ENCODE measurements around the gene TNFRSF18.
"Not testable (repeated sequence)": the region's sequence is repeated elsewhere in the genome, so short reads cannot be mapped to it uniquely, and the experiment has no call there.

The TNFRSF18 gene

GRCh38 chr1:1204425-1204920 lies 1.9 kb downstream of the TNFRSF18 start:
- Mint-ChIP-seq H3K27me3 (peaks cover 2% of the 10 kb centered on the region), H3K9me3 (no peaks in the 10 kb centered on the region), H3K4me3 (peak overlapping the region; percentile 76), H3K27ac (no peak overlapping the region), H3K4me1 (peaks cover 33% of the 10 kb centered on the region), H3K36me3 (ENCODE audit: low read depth) (no peaks in the 10 kb centered on the region)
- DNase-seq: no peak
- no peak for ATAC-seq

DNA sequence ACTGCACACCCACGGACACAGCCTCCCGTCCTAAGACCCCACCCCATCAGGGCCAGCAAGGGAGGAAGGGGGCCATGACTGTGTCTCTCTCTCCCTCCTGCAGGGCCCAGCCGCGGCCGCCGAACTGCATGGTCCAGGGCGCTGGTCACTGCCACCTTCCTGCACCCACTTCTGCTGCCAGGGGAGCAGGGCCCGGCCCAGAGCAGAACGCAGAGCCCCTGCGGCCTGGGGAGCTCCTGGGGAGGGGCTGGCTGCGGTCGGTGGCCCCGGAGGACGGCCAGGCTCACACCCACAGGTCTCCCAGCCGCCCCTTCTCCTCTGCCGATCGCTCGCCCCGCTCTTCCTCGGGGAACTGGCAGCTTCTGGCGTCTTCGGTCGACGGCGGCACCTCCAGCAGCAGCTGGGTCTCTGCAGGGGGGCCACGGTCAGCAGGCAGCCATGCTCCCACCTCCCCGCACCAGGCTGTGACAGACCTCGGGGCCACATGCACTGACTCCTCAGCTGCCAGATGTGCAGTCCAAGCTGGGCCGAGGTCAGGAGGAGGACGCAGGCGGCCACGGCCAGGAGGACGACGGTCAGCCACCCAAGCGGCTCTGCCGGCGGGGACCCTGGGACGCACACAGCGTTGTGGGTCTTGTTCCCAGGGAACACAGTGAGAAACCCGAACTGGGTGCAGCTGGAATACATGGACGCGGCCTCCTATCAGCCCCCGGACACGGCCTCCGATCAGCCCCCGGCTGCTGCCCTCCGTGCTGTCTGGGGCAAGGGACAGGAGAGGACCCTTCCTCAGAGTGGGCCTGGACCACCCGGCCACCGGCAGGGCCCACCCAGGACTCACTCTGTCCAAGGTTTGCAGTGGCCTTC lies 2.6 kb downstream of the TNFRSF18 start:
- Mint-ChIP-seq H3K4me3 (no peak overlapping the region), H3K4me1 (peaks cover 28% of the 10 kb centered on the region), H3K36me3 (ENCODE audit: low read depth) (no peaks in the 10 kb centered on the region), H3K27ac (no peak overlapping the region), H3K9me3 (no peaks in the 10 kb centered on the region), H3K27me3 (peaks cover 2% of the 10 kb centered on the region)
- ATAC-seq (no peak), DNase-seq (no peak)

- no peak for ATAC-seq
- H3K27ac Mint-ChIP-seq: no peak overlapping the region
- no peaks in the 10 kb centered on the region for H3K9me3 Mint-ChIP-seq
- H3K4me1 Mint-ChIP-seq: peaks cover 22% of the 10 kb centered on the region
- no peak overlapping the region for H3K4me3 Mint-ChIP-seq
- H3K27me3 Mint-ChIP-seq: peaks cover 2% of the 10 kb centered on the region
- no peak for DNase-seq
- no peaks in the 10 kb centered on the region for H3K36me3 Mint-ChIP-seq (ENCODE audit: low read depth)
These were observed 3.4 kb downstream of the TNFRSF18 start for GRCh38 chr1:1202831-1203560.

DNA sequence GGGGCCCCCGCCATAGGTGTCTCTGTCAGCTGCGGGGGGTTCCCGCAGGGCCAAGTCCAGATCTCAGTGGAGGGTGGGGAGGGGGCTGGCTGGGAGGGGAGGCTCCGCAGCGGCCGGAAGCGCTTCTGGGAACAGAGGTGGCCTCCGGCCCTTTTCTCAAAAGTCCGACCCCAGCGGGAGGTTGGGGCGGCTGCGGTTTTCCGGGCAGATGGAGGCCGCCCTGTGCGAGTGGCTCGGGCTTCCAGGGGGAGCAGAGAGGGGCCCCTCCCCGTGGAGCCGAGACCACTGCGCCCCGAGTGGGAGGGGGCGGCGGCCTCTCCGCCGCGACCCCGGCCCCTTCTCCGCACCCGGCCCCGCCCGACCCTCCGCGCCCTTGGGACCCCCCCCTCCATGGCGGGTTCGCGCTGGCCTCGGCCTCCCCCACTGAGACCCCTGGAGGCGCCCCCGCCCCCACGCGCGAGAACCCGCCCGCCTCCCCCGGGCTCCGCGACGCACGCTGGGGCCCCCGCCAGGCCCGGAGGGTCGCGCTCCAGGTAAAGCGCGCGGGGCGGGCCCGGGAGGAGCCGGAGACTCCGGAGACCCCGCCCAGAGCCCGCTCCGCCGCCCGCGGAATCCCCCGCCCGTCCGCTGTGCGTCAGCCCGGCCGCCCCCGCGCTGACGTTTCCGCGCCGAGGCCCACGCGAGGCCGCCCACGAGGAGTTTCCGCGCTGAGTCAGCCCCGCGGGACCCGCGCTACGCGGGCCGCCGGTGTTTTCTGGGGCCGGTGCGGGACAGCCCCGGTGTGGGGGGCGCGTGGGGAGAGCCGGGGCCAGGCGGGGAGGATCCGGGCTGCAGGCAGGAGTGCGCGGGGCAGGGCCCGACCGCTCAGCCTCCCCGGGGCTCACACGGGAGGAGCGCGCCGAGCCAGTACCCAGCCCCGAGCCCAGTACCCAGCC lies 5.2 kb downstream of the TNFRSF18 start:
- peak; percentile 79 for ATAC-seq
- DNase-seq: peak; percentile 91
- Mint-ChIP-seq H3K27me3 (no peaks in the 10 kb centered on the region), H3K27ac (peak overlapping the region; percentile 76), H3K4me3 (peak overlapping the region; percentile 52), H3K4me1 (peaks cover 12% of the 10 kb centered on the region), H3K9me3 (no peaks in the 10 kb centered on the region), H3K36me3 (ENCODE audit: low read depth) (no peaks in the 10 kb centered on the region)

DNA sequence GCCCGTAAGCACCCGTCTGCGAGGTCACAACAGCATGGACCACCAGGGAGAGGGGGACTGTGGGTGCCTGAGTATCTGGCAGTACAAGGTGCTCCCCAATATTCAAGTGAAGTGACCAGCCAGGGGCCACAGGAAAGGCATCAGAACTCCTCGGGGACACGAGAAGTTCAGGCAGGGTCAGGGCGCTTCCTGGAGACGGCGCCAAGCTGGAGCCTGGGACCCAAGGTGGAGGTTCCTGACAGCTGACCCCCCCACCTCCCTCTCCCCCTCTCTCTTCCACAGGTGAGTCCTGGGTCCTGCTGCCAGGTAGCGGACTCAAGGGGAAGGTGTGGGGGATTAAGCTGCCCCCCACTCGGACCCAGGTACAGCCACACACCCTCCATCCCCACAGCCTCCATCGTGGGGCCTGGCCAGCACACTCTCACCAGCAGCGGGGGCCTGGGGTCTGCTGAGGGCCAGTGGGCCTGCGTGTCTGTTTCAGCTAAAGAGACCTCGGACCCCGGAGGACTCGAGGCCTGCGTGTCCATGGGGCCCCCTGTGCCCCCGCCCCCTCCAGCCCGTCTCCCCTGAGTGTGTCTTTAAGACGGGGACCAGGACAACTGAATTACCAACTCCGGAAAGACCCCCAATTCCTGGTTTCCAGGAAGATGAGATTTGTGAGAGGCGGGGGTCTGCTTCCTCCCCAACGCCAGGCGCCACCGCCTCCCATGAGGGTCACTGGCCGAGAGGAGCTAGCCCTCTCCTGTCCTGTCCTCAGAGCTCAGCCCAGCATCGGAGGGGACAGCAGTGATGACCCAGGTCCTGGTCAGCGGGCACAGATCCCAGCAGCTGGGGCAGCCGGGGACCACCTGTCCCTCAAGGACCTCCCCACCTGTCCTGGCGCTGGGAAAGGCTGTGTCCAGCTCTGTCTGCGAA lies 6.2 kb downstream of the TNFRSF18 start:
- ATAC-seq (no peak), DNase-seq (no peak)
- Mint-ChIP-seq H3K9me3 (no peaks in the 10 kb centered on the region), H3K4me1 (peaks cover 12% of the 10 kb centered on the region), H3K27ac (peak overlapping the region; percentile 76), H3K36me3 (ENCODE audit: low read depth) (no peaks in the 10 kb centered on the region), H3K27me3 (no peaks in the 10 kb centered on the region), H3K4me3 (peak overlapping the region; percentile 52)

DNA sequence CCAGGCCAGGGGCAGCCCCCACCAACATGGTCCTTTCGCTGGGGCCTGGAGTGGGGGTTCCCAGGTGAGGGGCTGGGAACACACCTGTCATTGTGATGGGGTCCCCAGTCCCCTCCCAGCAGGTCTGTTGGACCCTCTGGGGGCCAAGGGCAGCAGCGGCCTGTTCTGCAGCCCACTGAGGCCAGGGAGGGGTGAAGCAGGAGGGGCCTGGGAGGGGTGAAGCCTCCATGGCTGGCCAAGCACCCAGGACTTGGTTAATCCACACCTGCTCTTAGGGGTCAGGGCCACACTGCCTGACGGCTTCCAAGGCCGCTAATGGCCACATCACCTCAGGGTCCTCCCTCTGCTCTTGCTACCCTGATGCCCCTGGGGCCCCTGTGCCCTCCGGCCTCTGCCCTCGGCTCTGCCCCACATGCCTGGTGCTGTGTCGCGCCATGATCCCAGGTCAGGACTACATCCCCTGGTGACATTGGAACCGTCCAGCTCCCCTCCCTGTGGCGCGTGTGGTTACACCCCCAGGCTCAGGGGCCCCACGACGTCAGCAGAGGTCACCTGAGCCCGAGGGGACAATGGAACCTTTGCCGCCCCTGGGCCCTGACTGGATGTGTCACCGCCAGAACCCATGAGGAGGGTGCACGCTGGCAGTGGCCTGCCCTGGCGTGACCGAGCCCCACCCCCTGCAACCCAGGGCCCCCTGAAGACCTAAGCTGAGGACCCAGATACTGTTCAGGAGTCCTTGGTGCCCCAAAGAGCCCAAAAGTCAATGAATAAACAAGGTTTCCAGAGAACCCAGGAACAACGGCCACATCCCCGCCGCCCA lies 7.0 kb downstream of the TNFRSF18 start:
- Mint-ChIP-seq H3K36me3 (ENCODE audit: low read depth) (no peaks in the 10 kb centered on the region), H3K27me3 (no peaks in the 10 kb centered on the region), H3K4me1 (peaks cover 12% of the 10 kb centered on the region), H3K9me3 (peaks cover 4% of the 10 kb centered on the region), H3K4me3 (peak overlapping the region; percentile 48), H3K27ac (peak overlapping the region; percentile 35)
- DNase-seq: no peak
- ATAC-seq: no peak

DNA sequence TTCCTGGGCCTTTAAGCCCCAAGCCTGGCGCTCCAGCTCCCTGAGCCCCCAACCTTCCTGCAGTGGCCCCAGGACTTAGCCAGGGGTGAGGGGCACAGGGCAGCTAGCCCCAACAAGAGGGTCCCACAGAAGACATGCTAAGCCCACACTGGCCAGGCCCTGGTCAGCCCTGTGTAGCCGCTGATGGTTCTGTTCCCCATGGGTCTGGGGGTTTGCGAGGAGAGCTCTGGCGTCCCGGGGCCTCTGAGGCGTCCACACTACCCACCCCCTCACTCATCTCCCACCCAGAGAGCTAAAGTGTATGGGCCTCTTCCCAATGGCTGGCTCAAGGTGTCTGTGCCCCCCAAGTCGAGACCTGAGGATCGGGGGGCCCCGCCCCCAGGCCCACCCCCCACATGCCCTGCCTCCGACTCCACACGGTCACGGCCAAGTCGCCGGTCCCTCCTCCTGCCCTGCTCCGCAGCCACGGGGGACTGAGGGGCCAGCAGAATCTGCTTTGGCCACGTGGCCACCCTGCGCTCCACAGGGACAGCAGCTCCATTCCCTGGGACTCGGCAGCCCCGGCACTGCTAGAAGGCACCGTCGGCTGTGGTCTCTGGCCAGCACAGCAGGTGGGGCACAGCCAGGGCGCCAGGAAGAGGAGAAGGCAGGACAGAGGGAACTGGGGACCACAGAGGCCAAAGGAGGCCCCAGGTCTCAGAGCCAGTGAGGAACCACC lies 7.8 kb downstream of the TNFRSF18 start:
- no peak for DNase-seq
- H3K36me3 Mint-ChIP-seq (ENCODE audit: low read depth): no peaks in the 10 kb centered on the region
- H3K9me3 Mint-ChIP-seq: peaks cover 7% of the 10 kb centered on the region
- peaks cover 12% of the 10 kb centered on the region for H3K4me1 Mint-ChIP-seq
- no peak for ATAC-seq
- no peak overlapping the region for H3K4me3 Mint-ChIP-seq
- H3K27me3 Mint-ChIP-seq: no peaks in the 10 kb centered on the region
- H3K27ac Mint-ChIP-seq: no peak overlapping the region

- DNase-seq: no peak
- no peak for ATAC-seq
- H3K9me3 Mint-ChIP-seq: peaks cover 7% of the 10 kb centered on the region
- no peaks in the 10 kb centered on the region for H3K27me3 Mint-ChIP-seq
- H3K36me3 Mint-ChIP-seq (ENCODE audit: low read depth): no peaks in the 10 kb centered on the region
- H3K4me3 Mint-ChIP-seq: no peak overlapping the region
- H3K4me1 Mint-ChIP-seq: peaks cover 12% of the 10 kb centered on the region
- H3K27ac Mint-ChIP-seq: no peak overlapping the region
These were observed 8.6 kb downstream of the TNFRSF18 start for GRCh38 chr1:1197551-1198422.

GRCh38 chr1:1197188-1197500 lies 9.2 kb downstream of the TNFRSF18 start:
- no peaks in the 10 kb centered on the region for H3K27me3 Mint-ChIP-seq
- peaks cover under 1% of the 10 kb centered on the region for H3K36me3 Mint-ChIP-seq (ENCODE audit: low read depth)
- DNase-seq (no peak), ATAC-seq (no peak)
- peaks cover 7% of the 10 kb centered on the region for H3K9me3 Mint-ChIP-seq
- H3K27ac Mint-ChIP-seq: no peak overlapping the region
- H3K4me1 Mint-ChIP-seq: peaks cover 12% of the 10 kb centered on the region
- H3K4me3 Mint-ChIP-seq: no peak overlapping the region

DNA sequence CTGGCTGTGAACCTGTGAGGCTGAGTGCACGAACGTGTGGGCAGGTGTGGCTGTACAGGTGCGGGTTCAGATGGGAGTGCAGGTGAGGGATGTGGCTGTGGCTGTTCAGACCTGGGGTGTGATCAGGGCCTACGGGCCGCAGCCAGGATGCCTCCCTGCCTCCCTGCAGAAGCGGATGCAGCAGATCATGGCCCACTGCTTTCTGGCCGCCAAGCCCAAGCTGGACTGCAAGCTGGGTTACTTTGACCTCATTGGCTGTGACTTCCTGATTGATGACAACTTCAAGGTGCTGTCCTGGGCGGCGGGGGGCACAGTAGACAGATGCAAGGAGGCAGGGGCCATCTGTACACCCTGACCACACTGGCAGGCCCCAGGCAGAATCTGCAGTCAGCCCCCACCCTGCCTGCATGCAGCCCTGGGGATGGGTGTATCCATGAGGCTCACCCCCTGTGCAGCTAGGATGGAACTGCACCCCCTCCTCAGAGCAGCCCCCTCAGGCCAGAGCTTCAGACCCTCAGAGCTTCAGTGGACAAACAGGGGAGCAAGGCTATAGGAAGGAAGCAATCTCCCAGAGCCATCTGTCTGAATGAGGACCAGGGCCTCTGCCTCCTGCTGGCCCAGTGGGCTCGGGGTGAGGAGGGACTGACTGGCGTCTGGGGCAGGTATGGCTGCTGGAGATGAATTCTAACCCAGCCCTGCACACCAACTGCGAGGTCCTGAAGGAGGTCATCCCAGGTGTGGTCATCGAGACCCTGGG lies 9.8 kb downstream of the TNFRSF18 start:
- ATAC-seq (no peak), DNase-seq (no peak)
- H3K36me3 Mint-ChIP-seq (ENCODE audit: low read depth): peaks cover 3% of the 10 kb centered on the region
- no peak overlapping the region for H3K27ac Mint-ChIP-seq
- peaks cover 12% of the 10 kb centered on the region for H3K4me1 Mint-ChIP-seq
- H3K9me3 Mint-ChIP-seq: peaks cover 12% of the 10 kb centered on the region
- H3K27me3 Mint-ChIP-seq: peaks cover 1% of the 10 kb centered on the region
- H3K4me3 Mint-ChIP-seq: no peak overlapping the region

- ATAC-seq; H3K36me3 Mint-ChIP-seq (ENCODE audit: low read depth); DNase-seq; H3K4me3 Mint-ChIP-seq; H3K27me3 Mint-ChIP-seq; H3K27ac Mint-ChIP-seq: not testable (repeated sequence)
- H3K9me3 Mint-ChIP-seq: peaks cover 12% of the 10 kb centered on the region
- peaks cover 12% of the 10 kb centered on the region for H3K4me1 Mint-ChIP-seq
These were observed 10.7 kb downstream of the TNFRSF18 start for GRCh38 chr1:1195726-1196125.

All from activated naive CD8-positive, alpha-beta T cell treated with anti-CD3 and anti-CD28 coated beads, Interleukin-2, amount 50 U/mL, for 24 hours (primary cell).